Calu3 (cell line): ENCODE results near the gene ZNF829. TPM values are rescaled to one million over a fixed set of nuclear protein-coding genes. Genes with fewer than 3 reads are reported as not detected.

Experiments
- BruUV-seq: library from RNA; stranded (reverse); fragments of 400-500 nt; replicated peaks from 2 replicates; lab custom pipeline; 2021; lab: Mats Ljungman, UMichigan
- CTCF ChIA-PET: fragments of 300-600 bp; sonication (Branson Sonifier 250); formaldehyde crosslinking; loops from one replicate; lab custom pipeline; 2022; ENCODE audit warnings: antibody characterized with exemption; lab: Charles Lee
- DNase-seq: peaks from one replicate; pipeline ENCODE4 v3.0.0; 2022
- H3K27ac Mint-ChIP-seq: one replicate; pipeline ENCODE4 v1.8.0; 2022; ENCODE audit warnings: mixed read lengths; ENCODE audit not compliant: unreplicated experiment
- H3K27me3 Mint-ChIP-seq: one replicate; pipeline ENCODE4 v1.8.0; 2022; ENCODE audit warnings: mixed read lengths; ENCODE audit not compliant: unreplicated experiment
- H3K36me3 Mint-ChIP-seq: one replicate; pipeline ENCODE4 v1.8.0; 2022; ENCODE audit warnings: mild to moderate bottlenecking, moderate library complexity, mixed read lengths; ENCODE audit not compliant: insufficient read depth, unreplicated experiment
- H3K4me1 Mint-ChIP-seq: one replicate; pipeline ENCODE4 v1.8.0; 2022; ENCODE audit warnings: mild to moderate bottlenecking, low read depth, mixed read lengths; ENCODE audit not compliant: unreplicated experiment
- H3K4me3 Mint-ChIP-seq: one replicate; pipeline ENCODE4 v1.8.0; 2022; ENCODE audit warnings: mild to moderate bottlenecking, low read depth, moderate library complexity, mixed read lengths; ENCODE audit not compliant: unreplicated experiment
- H3K9me3 Mint-ChIP-seq: one replicate; pipeline ENCODE4 v1.8.0; 2022; ENCODE audit warnings: low read depth, mixed read lengths; ENCODE audit not compliant: unreplicated experiment
- CTCF ChIP-seq: fragments of 200-600 bp; IDR thresholded peaks from one replicate; pipeline ENCODE4 v1.8.0; 2022; ENCODE audit warnings: antibody characterized with exemption; ENCODE audit not compliant: unreplicated experiment
- intact Hi-C: fragments of 100-400 bp; cut with micrococcal nuclease; formaldehyde crosslinking; loops from one replicate; pipeline ENCODE4 v1.10.0; 2022; ENCODE audit not compliant: unreplicated experiment
- total RNA-seq: library from RNA; stranded (reverse); gene quantifications from 2 replicates; pipeline ENCODE4 v1.2.3, GENCODE V29; 2022

Gene ZNF829
- total RNA-seq, 1 experiment from 2014 or later: 2.6 TPM

GRCh38 chr19:36851898-36852297, 64.2 kb downstream of the ZNF829 start:
- no peaks in the 10 kb centered on the region for H3K4me1 Mint-ChIP-seq
- intact Hi-C loops: loop anchor here (5.0 kb wide), 2 partner anchors 80 to 280 kb away; partner anchors contain the start of genes ZNF529 and ZNF850
- DNase-seq: no peak
- H3K27ac Mint-ChIP-seq: no peak overlapping the region
- CTCF ChIA-PET: interaction anchor here (0.6 to 0.9 kb wide), 2 partner anchors 14 to 323 kb away, joined by 5 to 6 read pairs; no protein-coding TSS in a partner anchor
- H3K9me3 Mint-ChIP-seq: peaks cover 11% of the 10 kb centered on the region
- no peaks in the 10 kb centered on the region for H3K27me3 Mint-ChIP-seq
- no TSS peak for BruUV-seq
- TF ChIP-seq CTCF: no peak
- H3K4me3 Mint-ChIP-seq: no peak overlapping the region
- H3K36me3 Mint-ChIP-seq: peaks cover 9% of the 10 kb centered on the region

- CTCF ChIA-PET: interaction anchor here (0.5 to 1.5 kb wide), 5 partner anchors 8 to 670 kb away, joined by 3 to 11 read pairs (median 4); partner anchors contain the start of genes ZNF567 and ZNF790
- peaks cover 7% of the 10 kb centered on the region for H3K36me3 Mint-ChIP-seq
- H3K27me3 Mint-ChIP-seq: no peaks in the 10 kb centered on the region
- no peak for TF ChIP-seq CTCF
- H3K4me1 Mint-ChIP-seq: no peaks in the 10 kb centered on the region
- no peak within 1 kb of the TSS for H3K4me3 Mint-ChIP-seq
- intact Hi-C loops: loop anchor here (1.0 to 5.0 kb wide), 3 partner anchors 12 to 278 kb away; partner anchors contain the start of genes ZNF529, ZNF790 and ZNF850
- TSS peak; percentile 58 for BruUV-seq
- DNase-seq: peak; percentile 86
- H3K27ac Mint-ChIP-seq: no peak within 1 kb of the TSS
- peaks cover 10% of the 10 kb centered on the region for H3K9me3 Mint-ChIP-seq
Observed at GRCh38 chr19:36850559-36851442, 65.3 kb downstream of the ZNF829 start, which contains the start of gene ZNF345. Gene ZNF345 (plus strand): TSS chr19:36850876. CDS start chr19:36876831, 25,955 bp downstream.

DNA sequence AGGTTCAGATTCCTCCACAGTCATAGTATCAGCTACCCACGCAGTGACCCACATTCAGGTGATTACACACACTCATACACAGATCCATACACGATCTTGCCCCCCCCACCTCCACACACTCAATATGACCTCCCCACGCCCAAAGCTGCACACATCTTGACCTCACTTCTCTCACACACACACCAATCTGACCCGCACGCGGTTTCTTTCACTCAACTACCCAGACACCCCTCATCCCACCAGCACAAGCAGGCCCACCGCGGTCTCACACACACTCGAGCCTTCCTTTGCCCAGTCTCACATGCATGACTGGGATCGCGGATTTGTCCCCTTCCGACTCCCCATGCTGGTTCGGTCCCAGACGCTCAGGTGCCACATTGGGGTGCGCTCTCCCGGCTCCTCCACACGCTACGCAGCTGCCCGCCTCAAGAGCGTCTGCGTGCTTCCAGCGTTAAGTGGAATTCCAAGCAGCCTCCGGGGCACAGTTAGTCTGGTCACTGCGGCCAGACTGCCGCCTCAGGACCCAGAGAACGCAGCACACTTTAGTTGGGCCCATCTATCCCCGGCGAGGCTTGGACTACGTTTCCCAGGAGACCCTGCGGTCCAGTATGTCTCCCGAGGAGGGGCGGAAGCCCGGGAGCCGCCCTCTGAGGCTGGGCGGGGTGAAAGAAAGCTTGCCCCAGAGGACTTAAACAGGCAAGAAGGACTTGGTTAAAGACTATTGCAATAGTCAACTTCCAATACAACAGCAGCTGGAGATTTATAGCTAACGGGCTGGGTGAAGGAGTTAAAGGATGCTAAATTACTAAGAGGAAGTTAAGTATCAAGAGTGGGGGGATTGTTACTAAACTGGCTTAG, 66.2 kb downstream of the ZNF829 start:
- Mint-ChIP-seq H3K36me3 (peaks cover 3% of the 10 kb centered on the region), H3K27ac (no peak overlapping the region), H3K27me3 (no peaks in the 10 kb centered on the region), H3K4me3 (no peak overlapping the region), H3K4me1 (no peaks in the 10 kb centered on the region), H3K9me3 (peaks cover 11% of the 10 kb centered on the region)
- TF ChIP-seq CTCF: no peak
- CTCF ChIA-PET: interaction anchor here (0.5 to 1.5 kb wide), 6 partner anchors 9 to 671 kb away, joined by 3 to 11 read pairs (median 4); partner anchors contain the start of genes ZNF567 and ZNF790
- no TSS peak for BruUV-seq
- intact Hi-C loops: loop anchor here (1.0 to 5.0 kb wide), 3 partner anchors 12 to 278 kb away; partner anchors contain the start of genes ZNF529, ZNF790 and ZNF850
- peak; percentile 92 for DNase-seq

DNA sequence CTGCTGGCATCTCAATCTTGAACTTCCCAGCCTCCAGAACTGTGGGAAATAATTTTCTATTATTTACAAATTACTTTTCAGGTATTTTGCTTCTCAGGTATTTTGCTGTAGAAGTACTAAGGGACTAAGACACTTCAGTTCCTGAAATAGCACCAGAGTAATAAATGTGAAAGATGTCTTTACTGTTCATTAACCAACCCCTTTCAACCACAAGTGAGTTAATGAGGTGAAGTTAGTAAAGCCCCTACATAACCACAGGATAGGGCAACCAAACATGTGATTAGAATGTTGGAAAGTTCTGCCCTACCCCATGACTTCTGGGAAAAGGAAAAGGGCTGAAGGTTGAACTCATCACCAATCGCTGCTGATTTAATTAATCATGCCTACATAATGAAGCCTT, 68.1 kb downstream of the ZNF829 start:
- Mint-ChIP-seq H3K4me3 (no peak overlapping the region), H3K36me3 (peaks cover 10% of the 10 kb centered on the region), H3K27me3 (no peaks in the 10 kb centered on the region), H3K4me1 (no peaks in the 10 kb centered on the region), H3K9me3 (peaks cover 11% of the 10 kb centered on the region), H3K27ac (no peak overlapping the region)
- intact Hi-C loops: no loop called here
- BruUV-seq: no TSS peak
- CTCF ChIA-PET: no interaction called here
- TF ChIP-seq CTCF: no peak
- DNase-seq: no peak
